ENCODE measurements around the gene CHMP2A. TPM values are rescaled to one million over a fixed set of nuclear protein-coding genes. Genes with fewer than 3 reads are reported as not detected.

CHMP2A gene
- total and polyA plus RNA-seq, 2 of the 8 experiments (the other 6 are each of a cell fraction or from before 2014, with no cell fraction given), result 70.0 to 132 TPM

GRCh38 chr19:58550362-58551122 lies 4.4 kb downstream of the CHMP2A start (continued):
- no peak for TF ChIP-seq CHD7 (IDR thresholded peaks at IDR 0.05; ENCODE audit: insufficient replicate concordance, low read length)
- TF ChIP-seq CBX8 (IDR thresholded peaks at IDR 0.05; ENCODE audit: borderline replicate concordance, low read depth, low read length), result no peak
- TF ChIP-seq POLR2A (IDR thresholded peaks at IDR 0.05; ENCODE audit: control extremely low read depth in 1 of 2, low read depth in 2 of 2, low read length in 2 of 2), result peak; percentile 19 to 59

Data from H1 (cell line).